Naive thymus-derived CD4-positive, alpha-beta T cell (primary cell): ENCODE data around the gene CD151. TPM values are rescaled to one million over a fixed set of nuclear protein-coding genes. Genes with fewer than 3 reads are reported as not detected.

Source experiments
- ATAC-seq: fragments of 150-1000 bp; cut with Tn5 transposase; 2 replicates; pipeline ENCODE4 v1.10.0; 2021; ENCODE audit warnings: mild to moderate bottlenecking, moderate library complexity
- CTCF ChIA-PET: fragments of 350-600 bp; sonication (Branson Sonifier 250); formaldehyde crosslinking; loops from one replicate; lab custom pipeline; 2021; ENCODE audit warnings: antibody characterized with exemption; lab: Charles Lee
- POLR2A ChIA-PET: fragments of 350-600 bp; sonication (Branson Sonifier 250); formaldehyde crosslinking; loops from one replicate; lab custom pipeline; 2021; ENCODE audit warnings: antibody characterized with exemption, inconsistent platforms; lab: Charles Lee
- DNase-seq, 9 donors: peaks; one replicate each; pipeline versions ENCODE4 v3.0.0 to v3.0.0-alpha.2; 2020 to 2022; ENCODE audit warnings: mixed read lengths in 1 of 9
- H3K27ac ChIP-seq: one replicate; pipeline ENCODE4 v1.7.0; 2013; ENCODE audit warnings: mild to moderate bottlenecking, low read depth, low read length, moderate library complexity
- H3K27me3 ChIP-seq, 2 donors: one replicate each; pipeline ENCODE4 v1.7.0; 2013; ENCODE audit warnings: low read length in 2 of 2, mild to moderate bottlenecking in 2 of 2, moderate library complexity in 2 of 2; ENCODE audit not compliant: control insufficient read depth in 2 of 2, insufficient read depth in 2 of 2
- H3K36me3 ChIP-seq, 3 experiments: 1 replicate in 2 of 3; 2 replicates in 1 of 3; pipeline ENCODE4 v1.7.0; 2013; ENCODE audit warnings: low read length in 3 of 3, mild to moderate bottlenecking in 3 of 3, moderate library complexity in 1 of 3; ENCODE audit not compliant: insufficient read depth in 3 of 3, control insufficient read depth in 2 of 3
- H3K4me1 ChIP-seq, 2 donors: one replicate each; pipeline ENCODE4 v1.7.0; 2013; ENCODE audit warnings: low read length in 2 of 2, mild to moderate bottlenecking in 2 of 2, moderate library complexity in 1 of 2; ENCODE audit not compliant: control insufficient read depth in 2 of 2, insufficient read depth in 2 of 2
- H3K4me3 ChIP-seq: 2 replicates; pipeline ENCODE4 v1.7.0; 2013; ENCODE audit warnings: mild to moderate bottlenecking, low read length
- H3K9me3 ChIP-seq, 3 experiments: 1 replicate in 2 of 3; 2 replicates in 1 of 3; pipeline ENCODE4 v1.7.0; 2013; ENCODE audit warnings: low read length in 3 of 3; ENCODE audit not compliant: control insufficient read depth in 2 of 3
- H3K27ac Mint-ChIP-seq, 9 donors: one replicate each; pipeline ENCODE4 v1.8.0; 2020 to 2022; ENCODE audit warnings: mixed read lengths in 9 of 9, mild to moderate bottlenecking in 8 of 9, moderate library complexity in 5 of 9, inconsistent platforms in 2 of 9
- H3K27me3 Mint-ChIP-seq, 5 donors: one replicate each; pipeline ENCODE4 v1.8.0; 2021 to 2022; ENCODE audit warnings: mixed read lengths in 5 of 5, mild to moderate bottlenecking in 1 of 5
- H3K36me3 Mint-ChIP-seq, 5 donors: one replicate each; pipeline ENCODE4 v1.8.0; 2020 to 2022; ENCODE audit warnings: mixed read lengths in 5 of 5, mild to moderate bottlenecking in 3 of 5, inconsistent platforms in 1 of 5
- H3K4me1 Mint-ChIP-seq, 7 donors: one replicate each; pipeline ENCODE4 v1.8.0; 2020 to 2022; ENCODE audit warnings: mixed read lengths in 7 of 7, mild to moderate bottlenecking in 3 of 7, inconsistent platforms in 1 of 7
- H3K4me3 Mint-ChIP-seq, 10 donors: one replicate each; pipeline ENCODE4 v1.8.0; 2020 to 2022; ENCODE audit warnings: mild to moderate bottlenecking in 10 of 10, mixed read lengths in 10 of 10, moderate library complexity in 6 of 10, inconsistent platforms in 2 of 10
- H3K9me3 Mint-ChIP-seq, 11 donors: one replicate each; pipeline ENCODE4 v1.8.0; 2020 to 2022; ENCODE audit warnings: mixed read lengths in 11 of 11, mild to moderate bottlenecking in 4 of 11, inconsistent platforms in 1 of 11, moderate library complexity in 1 of 11
- intact Hi-C, 2 donors: fragments of 100-400 bp; cut with micrococcal nuclease; formaldehyde crosslinking; loops; one replicate each; pipeline ENCODE4 v1.15.1; 2023
- polyA plus RNA-seq, 2 donors: library from polyadenylated mRNA; unstranded; fragments of 300-500 nt; fragmentation: Illumina TruSeq; gene quantifications; one replicate each; pipeline ENCODE4 v1.2.3, GENCODE V29; 2021
- total RNA-seq, 6 experiments: library from RNA in 5 of 6; stranded (reverse) in 5 of 6; gene quantifications; 1 replicate in 5 of 6; 2 replicates in 1 of 6; pipeline ENCODE4 v1.2.3 and lab custom pipeline; 2021 to 2026

Gene CD151
- total and polyA plus RNA-seq, 7 experiments from 2014 or later, result 4.0 to 62.9 (median 9.8) TPM

GRCh38 chr11:826227-826621 lies 6.5 kb upstream of the CD151 start:
- no peak overlapping the region for H3K27ac ChIP-seq
- Mint-ChIP-seq H3K36me3 (peaks cover 0 to 9% (median 3%) of the 10 kb centered on the region in 5 donors), H3K4me3 (peak overlapping the region; percentile 64 to 77 (median 70)), H3K9me3 (peaks cover 0 to 3% (median 0%) of the 10 kb centered on the region in 11 donors), H3K27me3 (peaks cover 12 to 35% (median 16%) of the 10 kb centered on the region in 5 donors), H3K4me1 (peaks cover 0 to 37% (median 26%) of the 10 kb centered on the region in 7 donors), H3K27ac (peak overlapping the region in 1 of 9 donors; percentile 21)
- peaks cover 0 to 11% of the 10 kb centered on the region in 2 donors for H3K27me3 ChIP-seq
- CTCF ChIA-PET, result no interaction called here
- no peaks in the 10 kb centered on the region for H3K9me3 ChIP-seq
- intact Hi-C loops, result loop anchor here in 1 of 2 donors (2.0 kb wide), 1 partner anchor 17 kb away; the partner anchor contains the start of genes POLR2L and TSPAN4
- peaks cover 0 to 40% (median 0%) of the 10 kb centered on the region in 3 experiments for H3K36me3 ChIP-seq
- DNase-seq (no peak), ATAC-seq (no peak)
- H3K4me3 ChIP-seq, result no peak overlapping the region
- peaks cover 13 to 39% of the 10 kb centered on the region in 2 donors for H3K4me1 ChIP-seq
- POLR2A ChIA-PET, result interaction anchor here (6.7 to 7.8 kb wide), 2 partner anchors 7 to 17 kb away, joined by 32 to 79 read pairs; partner anchors contain the start of genes PNPLA2, POLR2L and TSPAN4

DNA sequence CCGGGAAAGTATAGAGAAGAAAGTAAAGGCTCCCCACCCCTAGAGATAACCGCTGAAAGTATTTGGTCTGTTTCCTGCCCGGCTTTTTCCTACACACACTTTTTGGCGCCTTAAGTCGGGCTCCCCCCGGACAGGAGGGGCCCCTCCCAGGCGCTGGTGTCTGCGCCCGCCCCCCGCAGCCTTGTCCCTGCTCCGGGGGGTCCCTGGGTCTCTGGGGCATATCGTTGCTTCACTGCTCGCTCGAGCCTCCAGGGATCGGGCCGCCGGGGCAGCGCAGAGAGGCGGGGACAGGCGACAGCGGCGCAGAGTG lies 6.0 kb upstream of the CD151 start:
- no peak for DNase-seq
- ATAC-seq, result peak; percentile 10
- peaks cover 0 to 11% of the 10 kb centered on the region in 2 donors for H3K27me3 ChIP-seq
- Mint-ChIP-seq H3K36me3 (peaks cover 0 to 9% (median 3%) of the 10 kb centered on the region in 5 donors), H3K9me3 (peaks cover 0 to 3% (median 0%) of the 10 kb centered on the region in 11 donors), H3K4me3 (peak overlapping the region; percentile 64 to 77 (median 70)), H3K27me3 (peaks cover 14 to 41% (median 19%) of the 10 kb centered on the region in 5 donors), H3K4me1 (peaks cover 0 to 35% (median 30%) of the 10 kb centered on the region in 7 donors), H3K27ac (peak overlapping the region in 2 of 9 donors; percentile 21 to 52)
- H3K4me3 ChIP-seq, result peak overlapping the region; percentile 37
- intact Hi-C loops, result loop anchor here in 1 of 2 donors (2.0 kb wide), 1 partner anchor 16 kb away; the partner anchor contains the start of genes POLR2L and TSPAN4
- ChIA-PET POLR2A (interaction anchor here (6.7 to 7.8 kb wide), 2 partner anchors 8 to 16 kb away, joined by 32 to 79 read pairs; partner anchors contain the start of genes PNPLA2, POLR2L and TSPAN4), CTCF (no interaction called here)
- H3K9me3 ChIP-seq, result no peaks in the 10 kb centered on the region
- no peak overlapping the region for H3K27ac ChIP-seq
- H3K36me3 ChIP-seq, result peaks cover 0 to 34% (median 0%) of the 10 kb centered on the region in 3 experiments
- peaks cover 13 to 41% of the 10 kb centered on the region in 2 donors for H3K4me1 ChIP-seq

DNA sequence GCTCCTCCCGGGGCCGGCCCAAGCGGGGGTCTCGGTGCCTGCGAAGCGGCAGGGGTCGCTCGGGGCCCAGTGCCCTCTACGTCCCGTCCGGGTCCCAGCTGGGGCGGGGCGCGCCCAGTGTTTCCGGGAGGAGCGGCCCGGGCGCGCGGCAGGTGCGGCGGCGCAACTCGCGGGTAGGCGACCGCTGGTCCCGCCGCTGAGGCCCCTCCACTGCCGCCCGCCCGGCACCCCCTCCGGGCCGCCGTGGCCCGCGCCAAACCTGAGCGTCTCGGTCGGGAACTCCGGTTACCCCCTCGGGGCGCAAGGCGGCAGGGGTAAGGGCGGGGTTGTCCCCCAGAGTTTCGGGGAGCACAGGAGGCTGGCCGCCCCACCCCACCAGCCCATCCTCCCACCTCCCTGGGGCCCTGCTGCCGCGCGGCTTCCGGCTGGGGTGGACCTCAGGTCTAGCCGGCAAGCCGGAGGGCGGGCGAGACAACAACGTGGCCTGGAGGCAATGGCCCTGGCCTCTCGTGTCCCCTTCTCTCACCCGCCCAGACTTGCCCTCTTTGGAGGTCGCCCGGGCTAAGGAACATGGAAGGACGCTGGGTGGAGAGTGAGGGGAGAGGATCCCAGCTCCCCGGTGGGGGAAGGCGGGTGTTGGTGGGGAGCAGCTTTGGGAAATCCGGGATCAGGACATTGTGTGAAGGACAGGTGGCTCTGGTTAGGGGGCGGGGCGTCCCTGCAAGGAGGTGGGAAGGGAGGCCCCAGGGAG lies 5.4 kb upstream of the CD151 start:
- ChIA-PET CTCF (no interaction called here), POLR2A (interaction anchor here (0.7 to 7.8 kb wide), 3 partner anchors 9 to 51 kb away, joined by 3 to 79 read pairs (median 32); partner anchors contain the start of genes PNPLA2, POLR2L and TSPAN4)
- Mint-ChIP-seq H3K4me3 (peak overlapping the region; percentile 4 to 83 (median 72)), H3K27me3 (peaks cover 14 to 44% (median 20%) of the 10 kb centered on the region in 5 donors), H3K27ac (no peak overlapping the region), H3K4me1 (peaks cover 0 to 31% (median 29%) of the 10 kb centered on the region in 7 donors), H3K36me3 (peaks cover 0 to 9% (median 3%) of the 10 kb centered on the region in 5 donors), H3K9me3 (peaks cover 0 to 3% (median 0%) of the 10 kb centered on the region in 11 donors)
- peaks cover 0 to 11% of the 10 kb centered on the region in 2 donors for H3K27me3 ChIP-seq
- ATAC-seq (peak; percentile 10), DNase-seq (peak in 1 of 9 donors; percentile 55)
- no peaks in the 10 kb centered on the region for H3K9me3 ChIP-seq
- H3K4me1 ChIP-seq, result peaks cover 14 to 45% of the 10 kb centered on the region in 2 donors
- intact Hi-C loops, result loop anchor here in 1 of 2 donors (2.0 kb wide), 1 partner anchor 15 kb away; the partner anchor contains the start of genes POLR2L and TSPAN4
- peaks cover 0 to 29% (median 0%) of the 10 kb centered on the region in 3 experiments for H3K36me3 ChIP-seq
- peak overlapping the region; percentile 37 for H3K4me3 ChIP-seq
- H3K27ac ChIP-seq, result no peak overlapping the region

GRCh38 chr11:827897-828192 lies 4.9 kb upstream of the CD151 start, which contains the start of gene CRACR2B:
Gene CRACR2B (plus strand): TSS chr11:827919. CDS start chr11:828608, 689 bp downstream.
- Histone ChIP-seq H3K4me1 (peaks cover 16 to 47% of the 10 kb centered on the region in 2 donors), H3K4me3 (peak within 1 kb of the TSS; percentile 37)

GRCh38 chr11:828506-829175 lies 4.1 kb upstream of the CD151 start:
- H3K36me3 Mint-ChIP-seq, result peaks cover 0 to 9% (median 3%) of the 10 kb centered on the region in 5 donors
- peaks cover 0 to 30% (median 25%) of the 10 kb centered on the region in 7 donors for H3K4me1 Mint-ChIP-seq
- H3K27me3 Mint-ChIP-seq, result peaks cover 14 to 46% (median 20%) of the 10 kb centered on the region in 5 donors
- Histone ChIP-seq H3K27me3 (peaks cover 0 to 11% of the 10 kb centered on the region in 2 donors), H3K9me3 (no peaks in the 10 kb centered on the region), H3K4me1 (peaks cover 16 to 47% of the 10 kb centered on the region in 2 donors), H3K27ac (no peak overlapping the region), H3K4me3 (no peak overlapping the region), H3K36me3 (peaks cover 0 to 18% (median 0%) of the 10 kb centered on the region in 3 experiments)
- H3K27ac Mint-ChIP-seq, result no peak overlapping the region
- DNase-seq (no peak), ATAC-seq (no peak)
- H3K4me3 Mint-ChIP-seq, result peak overlapping the region in 9 of 10 donors; percentile 32 to 83 (median 71)
- intact Hi-C loops, result no loop called here
- ChIA-PET CTCF (interaction anchor here (0.9 kb wide), 1 partner anchor 20 kb away, joined by 4 read pairs; no protein-coding TSS in a partner anchor), POLR2A (interaction anchor here (0.6 to 7.8 kb wide), 5 partner anchors 10 to 48 kb away, joined by 3 to 79 read pairs (median 9); partner anchors contain the start of genes PNPLA2, POLR2L, RPLP2 and TSPAN4)
- H3K9me3 Mint-ChIP-seq, result peaks cover 0 to 3% (median 0%) of the 10 kb centered on the region in 11 donors

More at GRCh38 chr11:827897-828192, 4.9 kb upstream of the CD151 start, which contains the start of gene CRACR2B:
- Histone ChIP-seq H3K27me3 (peaks cover 0 to 11% of the 10 kb centered on the region in 2 donors), H3K27ac (no peak within 1 kb of the TSS), H3K36me3 (peaks cover 0 to 24% (median 0%) of the 10 kb centered on the region in 3 experiments), H3K9me3 (no peaks in the 10 kb centered on the region)
- H3K9me3 Mint-ChIP-seq, result peaks cover 0 to 3% (median 0%) of the 10 kb centered on the region in 11 donors
- intact Hi-C loops, result loop anchor here in 1 of 2 donors (2.0 kb wide), 1 partner anchor 15 kb away; the partner anchor contains the start of genes POLR2L and TSPAN4
- H3K27ac Mint-ChIP-seq, result no peak within 1 kb of the TSS
- ChIA-PET POLR2A (interaction anchor here (0.7 to 7.8 kb wide), 4 partner anchors 9 to 51 kb away, joined by 3 to 79 read pairs (median 20); partner anchors contain the start of genes PNPLA2, POLR2L and TSPAN4), CTCF (no interaction called here)
- peaks cover 14 to 45% (median 20%) of the 10 kb centered on the region in 5 donors for H3K27me3 Mint-ChIP-seq
- peak within 1 kb of the TSS; percentile 64 to 83 (median 76) for H3K4me3 Mint-ChIP-seq
- ATAC-seq, result no peak
- peaks cover 0 to 9% (median 3%) of the 10 kb centered on the region in 5 donors for H3K36me3 Mint-ChIP-seq
- no peak for DNase-seq
- peaks cover 0 to 29% (median 25%) of the 10 kb centered on the region in 7 donors for H3K4me1 Mint-ChIP-seq
